Astrocyte (in vitro differentiated cells and primary cell): ENCODE results near the gene TBL2. TPM values are rescaled to one million over a fixed set of nuclear protein-coding genes. Genes with fewer than 3 reads are reported as not detected.

Source experiments
- DNase-seq: peaks from one replicate; pipeline ENCODE4 v3.0.0-alpha.2; 2010; ENCODE audit warnings: low read depth
- FAIRE-seq: peaks from 2 replicates; lab custom pipeline; 2011; peaks lifted over from hg19 to GRCh38; lab: Jason Lieb, UNC
- H2AFZ ChIP-seq: 2 replicates; pipeline ENCODE4 v1.6.0; 2012; ENCODE audit warnings: low read depth, low read length, inconsistent platforms
- H3K27ac ChIP-seq: 2 replicates; pipeline ENCODE4 v1.5.1; 2011; ENCODE audit warnings: low read depth, low read length, inconsistent platforms
- H3K27me3 ChIP-seq: 2 replicates; pipeline ENCODE4 v1.6.0; 2011; ENCODE audit warnings: low read length, inconsistent platforms; ENCODE audit not compliant: insufficient read depth
- H3K36me3 ChIP-seq: 2 replicates; pipeline ENCODE4 v1.5.1; 2011; ENCODE audit warnings: low read length, inconsistent platforms; ENCODE audit not compliant: insufficient read depth
- H3K4me1 ChIP-seq: 2 replicates; pipeline ENCODE4 v1.5.1; 2011; ENCODE audit warnings: low read length, inconsistent platforms; ENCODE audit not compliant: insufficient read depth
- H3K4me2 ChIP-seq: 2 replicates; pipeline ENCODE4 v1.6.0; 2012; ENCODE audit warnings: low read length, inconsistent platforms
- H3K4me3 ChIP-seq: 2 replicates; pipeline ENCODE4 v1.5.1; 2011; ENCODE audit warnings: low read depth, mild to moderate bottlenecking, low read length, inconsistent platforms; ENCODE audit not compliant: insufficient read depth
- H3K79me2 ChIP-seq: 2 replicates; pipeline ENCODE4 v1.6.0; 2012; ENCODE audit warnings: mild to moderate bottlenecking, low read length, inconsistent platforms; ENCODE audit not compliant: insufficient read depth
- H3K9ac ChIP-seq: 2 replicates; pipeline ENCODE4 v1.6.0; 2012; ENCODE audit warnings: mild to moderate bottlenecking, low read length, inconsistent platforms
- H3K9me3 ChIP-seq: 2 replicates; pipeline ENCODE4 v1.5.1; 2012; ENCODE audit warnings: low read depth, mild to moderate bottlenecking, low read length, inconsistent platforms; ENCODE audit not compliant: insufficient read depth
- H4K20me1 ChIP-seq: 2 replicates; pipeline ENCODE4 v1.6.0; 2012; ENCODE audit warnings: low read length, inconsistent platforms; ENCODE audit not compliant: insufficient read depth
- H3K27ac Mint-ChIP-seq: one replicate; pipeline ENCODE4 v1.8.0; 2021; ENCODE audit warnings: mild to moderate bottlenecking, mixed read lengths; ENCODE audit not compliant: unreplicated experiment
- H3K27me3 Mint-ChIP-seq: one replicate; pipeline ENCODE4 v1.8.0; 2021; ENCODE audit warnings: low read depth, mixed read lengths; ENCODE audit not compliant: unreplicated experiment
- H3K36me3 Mint-ChIP-seq: one replicate; pipeline ENCODE4 v1.8.0; 2021; ENCODE audit warnings: low read depth, mixed read lengths; ENCODE audit not compliant: unreplicated experiment
- H3K4me1 Mint-ChIP-seq: one replicate; pipeline ENCODE4 v1.8.0; 2021; ENCODE audit warnings: low read depth, mixed read lengths; ENCODE audit not compliant: unreplicated experiment
- H3K4me3 Mint-ChIP-seq: one replicate; pipeline ENCODE4 v1.8.0; 2021; ENCODE audit warnings: mild to moderate bottlenecking, moderate library complexity, mixed read lengths; ENCODE audit not compliant: unreplicated experiment
- H3K9me3 Mint-ChIP-seq: one replicate; pipeline ENCODE4 v1.8.0; 2021; ENCODE audit warnings: mild to moderate bottlenecking, mixed read lengths; ENCODE audit not compliant: unreplicated experiment
- EZH2 ChIP-seq: IDR thresholded peaks from 2 replicates; pipeline ENCODE4 v1.6.1; 2012; ENCODE audit warnings: mild to moderate bottlenecking, low read length, inconsistent platforms; ENCODE audit not compliant: insufficient read depth
- total RNA-seq: library from RNA; stranded (reverse); gene quantifications from 2 replicates; pipeline ENCODE4 v1.2.1, GENCODE V29; 2021
- TF ChIP-seq, protein P1 (sequence below): IDR thresholded peaks from 2 replicates; pipeline ENCODE4 v1.5.1; 2011; ENCODE audit warnings: low read depth, mild to moderate bottlenecking, inconsistent platforms, low read length, moderate library complexity; ENCODE audit not compliant: insufficient read depth

The TBL2 gene
- total RNA-seq, 1 donor from 2014 or later, result 54.8 TPM

DNA sequence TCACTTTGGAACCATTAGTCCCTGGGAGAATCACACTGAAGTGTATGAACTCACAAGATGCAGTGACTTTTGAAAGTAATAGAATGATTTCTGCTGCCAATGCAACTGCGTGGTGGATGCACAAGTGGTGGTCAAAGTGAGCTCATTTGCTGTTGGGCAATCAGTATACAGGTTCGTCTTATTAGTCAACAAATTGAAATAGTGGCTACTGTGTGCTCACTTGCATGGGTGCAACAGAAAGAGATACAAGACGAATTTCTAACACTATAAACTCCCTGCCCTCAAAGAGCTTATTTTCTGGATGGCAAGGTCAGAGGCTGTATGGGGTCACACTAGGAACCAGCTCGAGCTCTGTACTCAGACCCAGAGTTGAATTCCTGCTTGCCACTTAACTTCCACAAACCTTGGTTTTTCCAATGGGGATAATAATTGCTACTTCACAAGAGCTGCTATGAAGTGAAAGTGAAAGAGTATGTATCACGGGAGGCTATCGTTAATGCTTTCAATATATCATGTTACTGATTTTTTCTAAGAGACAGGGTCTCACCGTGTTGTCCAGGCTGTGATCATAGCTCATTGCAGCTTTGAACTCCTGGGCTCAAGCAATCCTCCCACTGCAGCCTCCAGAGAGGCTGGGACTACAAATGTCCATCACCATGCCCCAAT lies 12.6 kb downstream of the TBL2 start:
- TF ChIP-seq EZH2, result no peak
- TF ChIP-seq, protein P1, sequence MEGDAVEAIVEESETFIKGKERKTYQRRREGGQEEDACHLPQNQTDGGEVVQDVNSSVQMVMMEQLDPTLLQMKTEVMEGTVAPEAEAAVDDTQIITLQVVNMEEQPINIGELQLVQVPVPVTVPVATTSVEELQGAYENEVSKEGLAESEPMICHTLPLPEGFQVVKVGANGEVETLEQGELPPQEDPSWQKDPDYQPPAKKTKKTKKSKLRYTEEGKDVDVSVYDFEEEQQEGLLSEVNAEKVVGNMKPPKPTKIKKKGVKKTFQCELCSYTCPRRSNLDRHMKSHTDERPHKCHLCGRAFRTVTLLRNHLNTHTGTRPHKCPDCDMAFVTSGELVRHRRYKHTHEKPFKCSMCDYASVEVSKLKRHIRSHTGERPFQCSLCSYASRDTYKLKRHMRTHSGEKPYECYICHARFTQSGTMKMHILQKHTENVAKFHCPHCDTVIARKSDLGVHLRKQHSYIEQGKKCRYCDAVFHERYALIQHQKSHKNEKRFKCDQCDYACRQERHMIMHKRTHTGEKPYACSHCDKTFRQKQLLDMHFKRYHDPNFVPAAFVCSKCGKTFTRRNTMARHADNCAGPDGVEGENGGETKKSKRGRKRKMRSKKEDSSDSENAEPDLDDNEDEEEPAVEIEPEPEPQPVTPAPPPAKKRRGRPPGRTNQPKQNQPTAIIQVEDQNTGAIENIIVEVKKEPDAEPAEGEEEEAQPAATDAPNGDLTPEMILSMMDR, result no peak
- H3K27ac Mint-ChIP-seq, result no peak overlapping the region
- Histone ChIP-seq H2AFZ (no peak overlapping the region), H4K20me1 (peaks cover 29% of the 10 kb centered on the region), H3K79me2 (no peaks in the 10 kb centered on the region), H3K4me2 (no peak overlapping the region), H3K27ac (no peak overlapping the region), H3K27me3 (no peaks in the 10 kb centered on the region), H3K4me1 (no peaks in the 10 kb centered on the region), H3K9ac (no peak overlapping the region), H3K36me3 (peaks cover 20% of the 10 kb centered on the region), H3K9me3 (no peaks in the 10 kb centered on the region), H3K4me3 (no peak overlapping the region)
- H3K27me3 Mint-ChIP-seq, result no peaks in the 10 kb centered on the region
- no peak overlapping the region for H3K4me3 Mint-ChIP-seq
- no peaks in the 10 kb centered on the region for H3K9me3 Mint-ChIP-seq
- peaks cover 10% of the 10 kb centered on the region for H3K36me3 Mint-ChIP-seq
- H3K4me1 Mint-ChIP-seq, result no peaks in the 10 kb centered on the region
- DNase-seq (no peak), FAIRE-seq (no peak)

DNA sequence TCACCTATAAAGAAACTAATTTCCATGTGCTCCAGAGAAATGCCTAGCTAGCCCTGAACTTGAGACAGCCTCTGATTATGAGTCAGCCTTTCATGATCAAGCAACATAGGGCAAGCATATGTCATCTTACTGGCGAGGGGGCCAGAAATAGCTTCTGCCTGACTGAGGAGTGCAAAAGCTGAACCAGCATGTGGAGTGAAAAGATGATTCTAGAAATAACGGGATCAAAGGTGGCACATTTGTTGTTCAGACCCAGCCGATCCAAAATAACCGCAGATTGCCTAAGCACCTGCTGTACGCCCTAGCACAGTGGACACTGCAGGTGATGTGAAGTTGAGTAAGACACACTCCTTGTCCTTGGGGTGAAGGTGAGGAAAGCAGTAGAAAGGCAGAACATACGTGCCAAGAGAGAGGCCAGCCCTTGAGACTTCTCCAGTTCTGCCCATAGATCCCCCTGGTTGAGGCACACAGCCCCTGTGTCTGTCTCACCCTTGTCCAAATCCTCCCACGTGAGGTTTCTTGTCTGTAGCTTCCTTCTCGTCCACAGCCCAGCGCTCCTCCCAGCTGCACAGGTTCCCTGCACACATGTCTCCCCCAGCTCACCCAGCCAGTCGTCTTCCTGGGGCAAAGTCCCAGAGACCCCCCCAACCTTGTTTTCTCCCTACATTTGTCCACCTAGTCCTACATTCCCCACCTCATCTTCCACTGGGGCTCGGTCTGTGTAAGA lies 18.1 kb downstream of the TBL2 start:
- peaks cover 11% of the 10 kb centered on the region for H3K4me1 ChIP-seq
- H3K27ac Mint-ChIP-seq, result peak overlapping the region; percentile 83
- H3K36me3 ChIP-seq, result no peaks in the 10 kb centered on the region
- peak overlapping the region; percentile 43 for H3K4me3 Mint-ChIP-seq
- H3K4me1 Mint-ChIP-seq, result peaks cover 17% of the 10 kb centered on the region
- TF ChIP-seq, protein P1, result no peak
- TF ChIP-seq EZH2, result no peak
- peaks cover 16% of the 10 kb centered on the region for H4K20me1 ChIP-seq
- H3K9ac ChIP-seq, result peak overlapping the region; percentile 16
- no peaks in the 10 kb centered on the region for H3K27me3 ChIP-seq
- peak overlapping the region; percentile 69 for H3K4me2 ChIP-seq
- no peak for FAIRE-seq
- H3K9me3 Mint-ChIP-seq, result no peaks in the 10 kb centered on the region
- H3K36me3 Mint-ChIP-seq, result no peaks in the 10 kb centered on the region
- peak; percentile 83 for DNase-seq
- peak overlapping the region; percentile 47 for H3K27ac ChIP-seq
- H3K9me3 ChIP-seq, result no peaks in the 10 kb centered on the region
- H3K79me2 ChIP-seq, result peaks cover 17% of the 10 kb centered on the region
- no peak overlapping the region for H3K4me3 ChIP-seq
- peaks cover 3% of the 10 kb centered on the region for H3K27me3 Mint-ChIP-seq
- peak overlapping the region; percentile 55 for H2AFZ ChIP-seq
